Activated naive CD8-positive, alpha-beta T cell (primary cell): ENCODE measurements around the gene DBF4.
A peak's percentile ranks its signal among the peaks of the same experiment; 100 is the strongest.
"Not testable (repeated sequence)": the region's sequence is repeated elsewhere in the genome, so short reads cannot be mapped to it uniquely, and the experiment has no call there.

Experiments
- H3K27ac Mint-ChIP-seq: one replicate; pipeline ENCODE4 v1.8.0; 2021; ENCODE audit warnings: mixed read lengths
- H3K27me3 Mint-ChIP-seq: one replicate; pipeline ENCODE4 v1.8.0; 2021; ENCODE audit warnings: mixed read lengths
- H3K36me3 Mint-ChIP-seq: one replicate; pipeline ENCODE4 v1.8.0; 2021; ENCODE audit warnings: mixed read lengths
- H3K4me1 Mint-ChIP-seq: one replicate; pipeline ENCODE4 v1.8.0; 2021; ENCODE audit warnings: low read depth, mixed read lengths
- H3K4me3 Mint-ChIP-seq: one replicate; pipeline ENCODE4 v1.8.0; 2021; ENCODE audit warnings: mild to moderate bottlenecking, mixed read lengths
- H3K9me3 Mint-ChIP-seq: one replicate; pipeline ENCODE4 v1.8.0; 2021; ENCODE audit warnings: low read depth, mixed read lengths

DBF4 gene

GRCh38 chr7:87876040-87876868, at the start of gene DBF4, which contains the start of gene SLC25A40:
Gene DBF4, plus strand, starts transcription at chr7:87876493. Its CDS starts 240 bp downstream, at chr7:87876733.
Gene SLC25A40, minus strand, starts transcription at chr7:87876360. Its CDS starts 17,633 bp downstream, at chr7:87858727.
- peaks cover 14% of the 10 kb centered on the region for H3K9me3 Mint-ChIP-seq
- H3K27me3 Mint-ChIP-seq = no peaks in the 10 kb centered on the region
- H3K4me1 Mint-ChIP-seq = peaks cover 50% of the 10 kb centered on the region
- H3K4me3 Mint-ChIP-seq = peak within 1 kb of the TSS; percentile 95
- peak within 1 kb of the TSS; percentile 93 for H3K27ac Mint-ChIP-seq
- H3K36me3 Mint-ChIP-seq = peaks cover 27% of the 10 kb centered on the region

- H3K4me1 Mint-ChIP-seq, H3K36me3 Mint-ChIP-seq, H3K9me3 Mint-ChIP-seq, H3K27ac Mint-ChIP-seq, H3K27me3 Mint-ChIP-seq, H3K4me3 Mint-ChIP-seq: not testable (repeated sequence)
Measured at GRCh38 chr7:87828383-87828782, 47.9 kb upstream of the DBF4 start.

GRCh38 chr7:87831097-87831496, 45.2 kb upstream of the DBF4 start:
- Mint-ChIP-seq H3K4me1 (no peaks in the 10 kb centered on the region), H3K36me3 (peaks cover 8% of the 10 kb centered on the region), H3K9me3 (peaks cover 4% of the 10 kb centered on the region), H3K4me3 (no peak overlapping the region), H3K27ac (peak overlapping the region; percentile 41), H3K27me3 (no peaks in the 10 kb centered on the region)

GRCh38 chr7:87833130-87833529, 43.2 kb upstream of the DBF4 start:
- Mint-ChIP-seq H3K9me3 (no peaks in the 10 kb centered on the region), H3K27ac (no peak overlapping the region)

GRCh38 chr7:87837597-87837996, 38.7 kb upstream of the DBF4 start:
- Mint-ChIP-seq H3K4me1 (no peaks in the 10 kb centered on the region), H3K36me3 (peaks cover 7% of the 10 kb centered on the region), H3K27ac (no peak overlapping the region), H3K9me3 (no peaks in the 10 kb centered on the region), H3K4me3 (no peak overlapping the region), H3K27me3 (no peaks in the 10 kb centered on the region)

More at GRCh38 chr7:87833130-87833529, 43.2 kb upstream of the DBF4 start:
- H3K27me3 Mint-ChIP-seq = no peaks in the 10 kb centered on the region
- no peak overlapping the region for H3K4me3 Mint-ChIP-seq
- H3K4me1 Mint-ChIP-seq = no peaks in the 10 kb centered on the region
- H3K36me3 Mint-ChIP-seq = peaks cover 8% of the 10 kb centered on the region

GRCh38 chr7:87850836-87851593, 25.3 kb upstream of the DBF4 start:
- H3K4me3 Mint-ChIP-seq = no peak overlapping the region
- no peaks in the 10 kb centered on the region for H3K9me3 Mint-ChIP-seq
- H3K27me3 Mint-ChIP-seq = no peaks in the 10 kb centered on the region
- no peak overlapping the region for H3K27ac Mint-ChIP-seq
- no peaks in the 10 kb centered on the region for H3K4me1 Mint-ChIP-seq
- peaks cover 8% of the 10 kb centered on the region for H3K36me3 Mint-ChIP-seq

- no peaks in the 10 kb centered on the region for H3K27me3 Mint-ChIP-seq
- no peak overlapping the region for H3K4me3 Mint-ChIP-seq
- no peaks in the 10 kb centered on the region for H3K4me1 Mint-ChIP-seq
- no peak overlapping the region for H3K27ac Mint-ChIP-seq
- no peaks in the 10 kb centered on the region for H3K9me3 Mint-ChIP-seq
- peaks cover 10% of the 10 kb centered on the region for H3K36me3 Mint-ChIP-seq
Measured at GRCh38 chr7:87852306-87852705, 24.0 kb upstream of the DBF4 start.

- Mint-ChIP-seq H3K36me3 (peaks cover 15% of the 10 kb centered on the region), H3K4me1 (peaks cover 4% of the 10 kb centered on the region), H3K4me3 (no peak overlapping the region), H3K27ac (no peak overlapping the region), H3K27me3 (no peaks in the 10 kb centered on the region), H3K9me3 (no peaks in the 10 kb centered on the region)
Measured at GRCh38 chr7:87853237-87853864, 22.9 kb upstream of the DBF4 start.

GRCh38 chr7:87858417-87859100, 17.7 kb upstream of the DBF4 start:
- no peaks in the 10 kb centered on the region for H3K9me3 Mint-ChIP-seq
- no peak overlapping the region for H3K4me3 Mint-ChIP-seq
- peaks cover 11% of the 10 kb centered on the region for H3K36me3 Mint-ChIP-seq
- peaks cover 13% of the 10 kb centered on the region for H3K4me1 Mint-ChIP-seq
- peak overlapping the region; percentile 79 for H3K27ac Mint-ChIP-seq
- H3K27me3 Mint-ChIP-seq = no peaks in the 10 kb centered on the region

- H3K4me1 Mint-ChIP-seq = peaks cover 9% of the 10 kb centered on the region
- H3K4me3 Mint-ChIP-seq = no peak overlapping the region
- no peaks in the 10 kb centered on the region for H3K27me3 Mint-ChIP-seq
- peaks cover 12% of the 10 kb centered on the region for H3K9me3 Mint-ChIP-seq
- peaks cover 30% of the 10 kb centered on the region for H3K36me3 Mint-ChIP-seq
- no peak overlapping the region for H3K27ac Mint-ChIP-seq
Measured at GRCh38 chr7:87866089-87866488, 10.2 kb upstream of the DBF4 start.

GRCh38 chr7:87866533-87866932, 9.8 kb upstream of the DBF4 start:
- H3K4me1 Mint-ChIP-seq, H3K27ac Mint-ChIP-seq, H3K27me3 Mint-ChIP-seq, H3K4me3 Mint-ChIP-seq: not testable (repeated sequence)
- peaks cover 12% of the 10 kb centered on the region for H3K9me3 Mint-ChIP-seq
- H3K36me3 Mint-ChIP-seq = peaks cover 33% of the 10 kb centered on the region

- peaks cover 26% of the 10 kb centered on the region for H3K9me3 Mint-ChIP-seq
- H3K27me3 Mint-ChIP-seq = no peaks in the 10 kb centered on the region
- H3K4me1 Mint-ChIP-seq = peaks cover 23% of the 10 kb centered on the region
- H3K4me3 Mint-ChIP-seq = no peak overlapping the region
- H3K36me3 Mint-ChIP-seq = peaks cover 38% of the 10 kb centered on the region
- H3K27ac Mint-ChIP-seq = no peak overlapping the region
Measured at GRCh38 chr7:87870471-87870870, 5.8 kb upstream of the DBF4 start.

- H3K27ac Mint-ChIP-seq = no peak overlapping the region
- no peaks in the 10 kb centered on the region for H3K27me3 Mint-ChIP-seq
- H3K36me3 Mint-ChIP-seq = peaks cover 24% of the 10 kb centered on the region
- H3K4me3 Mint-ChIP-seq = no peak overlapping the region
- peaks cover 25% of the 10 kb centered on the region for H3K4me1 Mint-ChIP-seq
- H3K9me3 Mint-ChIP-seq = peaks cover 14% of the 10 kb centered on the region
Measured at GRCh38 chr7:87872346-87872745, 3.9 kb upstream of the DBF4 start.

GRCh38 chr7:87873328-87873727, 3.0 kb upstream of the DBF4 start:
- not testable (repeated sequence) for H3K4me3 Mint-ChIP-seq, H3K27me3 Mint-ChIP-seq, H3K27ac Mint-ChIP-seq
- peaks cover 30% of the 10 kb centered on the region for H3K4me1 Mint-ChIP-seq
- peaks cover 14% of the 10 kb centered on the region for H3K9me3 Mint-ChIP-seq
- H3K36me3 Mint-ChIP-seq = peaks cover 24% of the 10 kb centered on the region
